HG03354 (cell line): ENCODE data around the gene SURF4.
"Not testable (repeated sequence)": the region's sequence is repeated elsewhere in the genome, so short reads cannot be mapped to it uniquely, and the experiment has no call there.

ENCODE experiments used
- ATAC-seq: cut with Tn5 transposase; IDR thresholded peaks from one replicate; pipeline ENCODE4 v1.9.1; 2021; ENCODE audit warnings: mild to moderate bottlenecking; ENCODE audit not compliant: unreplicated experiment, poor library complexity, severe bottlenecking

The SURF4 gene

DNA sequence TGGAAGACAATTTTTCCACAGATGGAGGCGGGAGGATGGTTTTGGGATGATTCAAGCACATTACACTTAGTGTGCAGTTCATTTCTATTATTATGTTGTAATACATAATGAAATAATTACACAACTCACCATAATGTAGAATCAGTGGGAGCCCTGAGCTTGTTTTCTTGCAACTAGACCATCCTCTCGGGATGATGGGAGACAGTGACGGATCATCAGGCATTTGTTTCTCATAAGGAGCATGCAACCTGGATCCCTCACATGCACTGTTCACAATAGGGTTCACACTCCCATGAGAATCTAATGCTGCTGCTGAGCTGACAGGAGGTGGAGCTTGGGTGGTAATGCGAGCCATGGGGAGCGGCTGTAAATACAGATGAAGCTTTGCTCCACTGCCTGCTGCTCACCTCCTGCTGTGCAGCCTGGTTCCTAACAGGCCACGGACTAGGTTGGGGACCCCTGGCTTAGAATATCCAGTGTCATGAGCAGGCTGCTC, 1.9 kb upstream of the SURF4 start:
- no peak for ATAC-seq

DNA sequence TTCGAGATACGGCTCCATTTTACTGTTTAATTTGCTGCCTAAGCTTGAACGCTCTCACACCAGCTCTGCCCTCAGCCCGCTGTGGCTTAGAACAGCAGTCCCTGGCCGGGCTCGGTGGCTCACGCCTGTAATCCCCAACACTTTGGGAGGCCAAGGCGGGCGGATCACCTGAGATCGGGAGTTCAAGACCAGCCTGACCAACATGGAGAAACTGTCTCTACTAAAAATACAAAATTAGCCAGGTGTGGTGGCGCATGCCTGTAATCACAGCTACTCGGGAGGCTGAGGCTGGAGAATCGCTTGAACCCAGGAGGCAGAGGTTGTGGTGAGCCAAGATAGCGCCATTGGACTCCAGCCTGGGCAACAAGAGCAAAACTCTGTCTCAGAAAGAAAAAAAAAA, 1.4 kb upstream of the SURF4 start:
- ATAC-seq = not testable (repeated sequence)

GRCh38 chr9:133375116-133375723, 640 bp downstream of the SURF4 start:
- ATAC-seq = peak; percentile 20

GRCh38 chr9:133374612-133375115, 1.2 kb downstream of the SURF4 start:
- no peak for ATAC-seq

GRCh38 chr9:133372144-133372543, 3.7 kb downstream of the SURF4 start:
- ATAC-seq = no peak

DNA sequence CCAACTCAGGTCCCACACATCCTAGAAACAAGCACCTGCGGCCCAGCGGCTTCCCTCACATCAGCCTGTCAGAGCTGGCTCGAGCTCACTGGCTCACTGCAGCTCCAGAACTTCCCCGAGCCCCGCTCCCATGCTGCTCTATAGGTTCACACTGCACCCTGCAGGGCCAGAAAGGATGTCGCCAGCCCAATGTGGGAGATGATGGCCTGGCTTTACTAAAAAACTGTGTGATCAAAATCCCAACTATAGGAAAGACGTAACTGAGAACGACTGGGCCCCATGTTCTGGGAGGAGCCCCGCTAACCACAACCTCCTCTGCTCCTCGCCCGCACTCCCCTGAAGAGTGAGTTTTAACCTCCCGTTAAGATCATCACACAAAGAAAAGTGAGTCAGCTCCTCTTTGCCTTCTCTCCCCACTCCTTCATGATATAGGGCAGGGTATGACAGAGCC, 4.6 kb downstream of the SURF4 start:
- no peak for ATAC-seq

GRCh38 chr9:133370685-133371084, 5.2 kb downstream of the SURF4 start:
- ATAC-seq = no peak

DNA sequence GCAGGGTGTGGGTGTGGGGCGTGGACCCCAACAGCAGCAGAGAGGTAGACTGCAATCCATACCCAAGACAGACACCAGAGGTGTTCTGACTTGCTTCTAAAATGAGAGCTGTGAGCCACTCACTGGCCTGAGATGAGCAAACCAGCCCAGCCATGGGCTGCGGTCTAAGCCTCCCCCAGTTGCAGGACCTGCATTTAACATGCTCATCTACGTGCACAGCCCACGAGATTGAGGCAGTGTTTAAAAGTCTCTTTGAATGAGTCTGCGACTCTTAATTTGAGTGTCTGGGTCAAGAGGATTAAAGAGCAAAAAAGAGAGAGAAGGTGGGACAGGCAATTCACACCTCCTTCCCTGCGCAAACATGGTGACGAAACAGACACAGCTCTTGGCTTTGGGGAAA, 5.9 kb downstream of the SURF4 start:
- ATAC-seq = no peak

GRCh38 chr9:133369422-133369821, 6.4 kb downstream of the SURF4 start:
- no peak for ATAC-seq

DNA sequence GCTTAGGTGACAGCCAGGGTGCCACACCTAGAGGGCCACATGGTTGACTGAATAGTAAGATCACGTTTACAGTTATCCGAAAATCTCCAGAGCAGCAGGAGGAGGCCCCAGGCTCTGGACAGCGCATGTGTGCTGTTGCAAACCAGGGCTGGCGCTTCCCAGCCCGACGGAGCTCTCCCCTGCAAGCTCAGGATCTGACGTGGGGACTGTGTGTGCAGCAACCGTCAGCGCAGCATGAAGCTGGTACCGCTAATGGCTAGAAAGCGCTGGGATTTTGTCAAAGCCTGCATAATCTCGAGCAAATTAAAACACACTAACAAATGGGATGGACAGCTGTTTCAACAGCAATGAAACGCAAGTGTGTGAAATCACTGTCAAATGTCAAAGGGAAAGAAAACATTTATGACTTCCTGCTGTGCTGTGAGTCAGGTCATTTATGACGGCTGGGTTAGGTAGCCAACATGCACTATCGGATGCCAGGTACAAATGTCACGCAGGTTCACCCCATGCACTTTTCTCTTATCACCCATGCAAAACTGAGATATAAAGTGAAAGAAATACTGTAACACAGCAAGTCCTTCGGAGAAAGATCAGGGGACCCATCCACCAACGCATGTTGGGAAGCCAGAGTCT, 7.5 kb downstream of the SURF4 start:
- ATAC-seq = no peak

- no peak for ATAC-seq
Measured at GRCh38 chr9:133367778-133368177, 8.1 kb downstream of the SURF4 start.

DNA sequence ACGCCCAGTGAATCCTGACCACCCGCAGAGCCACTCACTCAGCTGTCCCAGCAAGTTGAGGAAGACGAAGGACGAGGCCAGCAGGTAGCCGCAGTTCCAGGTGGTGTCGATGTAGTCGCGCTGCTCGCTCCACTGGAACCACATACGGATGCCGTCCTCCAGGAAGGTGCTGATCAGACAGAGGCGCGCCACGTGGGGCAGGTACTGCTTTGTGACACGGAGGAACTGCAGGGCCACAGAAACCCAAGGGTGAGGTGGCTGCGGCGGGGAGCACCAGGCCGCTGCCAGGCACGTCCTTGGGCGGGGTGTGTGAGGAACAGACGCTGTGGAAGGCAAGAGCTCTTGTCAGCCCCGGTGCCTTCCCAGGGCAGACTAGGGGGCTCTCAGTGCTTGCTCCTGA, 8.6 kb downstream of the SURF4 start:
- ATAC-seq = no peak

GRCh38 chr9:133366435-133366834, 9.4 kb downstream of the SURF4 start:
- no peak for ATAC-seq

DNA sequence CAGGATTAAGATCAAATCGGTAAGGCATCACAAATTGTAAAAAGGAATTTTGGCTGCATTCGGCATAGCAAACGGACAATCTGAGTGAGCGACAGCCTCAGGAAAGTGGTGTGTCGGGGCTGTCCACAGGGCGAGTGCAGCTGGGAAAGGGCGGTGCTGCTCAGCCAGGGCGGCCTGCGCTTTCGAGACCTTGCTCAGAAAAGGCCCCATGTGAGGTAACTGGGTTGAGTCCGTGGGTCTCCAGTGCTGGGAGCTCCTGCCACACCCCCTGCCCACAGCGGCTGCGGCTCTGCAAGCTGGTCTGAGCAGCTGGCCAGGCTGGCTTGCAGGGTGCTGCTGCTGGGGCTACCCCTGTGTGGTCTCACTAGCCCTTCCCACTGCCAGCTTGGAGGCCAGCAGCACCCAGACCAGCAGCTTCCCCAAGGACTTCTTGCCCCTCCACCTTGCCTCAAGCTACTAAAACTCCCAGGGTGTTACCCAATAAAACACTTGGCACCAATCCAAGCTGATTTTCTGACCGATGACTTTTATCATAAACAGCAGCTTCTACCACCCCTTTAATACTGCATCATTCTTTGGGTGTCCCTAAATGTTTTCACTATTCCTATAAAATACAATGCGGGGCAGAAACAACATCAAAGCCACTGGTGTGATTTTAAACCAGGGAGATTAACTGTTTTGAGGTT, 13.4 kb downstream of the SURF4 start:
- ATAC-seq = no peak

DNA sequence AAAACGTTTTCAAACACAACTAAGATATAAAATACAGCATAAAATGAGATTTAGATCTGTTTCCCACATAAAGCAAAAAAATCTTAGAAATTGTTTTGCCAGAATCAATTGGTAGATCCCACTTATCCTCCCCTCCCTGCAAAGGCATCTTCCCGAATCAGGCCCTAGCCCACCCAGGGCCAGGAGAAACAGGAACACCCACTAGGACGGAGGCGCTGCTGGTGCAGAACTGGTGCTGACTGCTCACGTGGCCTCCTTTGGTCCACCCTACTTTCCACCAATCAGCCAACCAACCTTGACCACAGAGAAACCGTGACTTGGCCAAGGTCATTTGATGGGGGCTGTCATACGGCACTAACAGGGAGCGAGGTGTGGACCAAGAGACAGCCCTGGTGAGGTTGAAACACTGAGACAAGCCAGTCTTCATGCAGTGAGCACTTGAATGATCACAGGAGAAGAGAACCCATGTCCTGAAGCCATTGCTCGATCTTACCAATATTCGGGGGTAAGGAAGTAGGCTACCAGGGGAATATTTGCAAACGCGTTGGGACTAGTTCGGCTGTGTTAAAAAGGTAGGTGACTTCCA, 14.3 kb downstream of the SURF4 start:
- no peak for ATAC-seq

GRCh38 chr9:133360400-133361393, 15.2 kb downstream of the SURF4 start:
- no peak for ATAC-seq

GRCh38 chr9:133359399-133360175, 16.3 kb downstream of the SURF4 start:
- ATAC-seq = no peak

DNA sequence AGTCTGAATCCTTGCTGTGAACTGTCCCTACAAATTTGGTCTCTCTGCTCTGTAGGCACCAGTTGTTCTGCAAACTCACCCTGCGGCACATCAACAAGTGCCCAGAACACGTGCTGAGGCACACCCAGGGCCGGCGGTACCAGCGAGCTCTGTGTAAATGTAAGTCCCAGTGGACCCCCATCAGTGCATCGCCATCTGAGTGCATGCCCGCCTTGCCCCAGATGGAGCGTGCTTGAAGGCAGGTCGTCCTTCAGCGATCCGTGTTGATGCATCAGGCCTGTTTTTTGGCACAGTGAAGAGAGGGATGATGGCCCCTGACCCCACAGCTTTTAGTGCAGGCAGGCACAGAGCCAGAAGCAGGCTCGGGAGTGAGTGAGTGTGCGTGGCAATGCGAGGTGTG, 18.2 kb downstream of the SURF4 start:
- ATAC-seq = no peak
